Left renal pelvis (tissue), 4 donors: ENCODE data around the gene SMARCE1. TPM values are rescaled to one million over a fixed set of nuclear protein-coding genes. Genes with fewer than 3 reads are reported as not detected.
"Not testable (repeated sequence)": the region's sequence is repeated elsewhere in the genome, so short reads cannot be mapped to it uniquely, and the experiment has no call there.

Source experiments
- DNase-seq, 4 donors: peaks; one replicate each; pipeline ENCODE4 v3.0.0-alpha.2; 2013; ENCODE audit warnings: low read depth in 4 of 4, low spot score in 3 of 4
- polyA plus RNA-seq, 4 donors: library from polyadenylated mRNA; unstranded; fragments of 120-200 nt; gene quantifications; one replicate each; pipeline ENCODE4 v1.2.1, GENCODE V29; 2013; ENCODE audit not compliant: insufficient read length in 4 of 4

SMARCE1 gene
- polyA plus RNA-seq, 4 donors: 247 to 327 (median 263) TPM

GRCh38 chr17:40590742-40591141, 56.9 kb downstream of the SMARCE1 start:
- DNase-seq: no peak

GRCh38 chr17:40588552-40588951, 59.1 kb downstream of the SMARCE1 start:
- no peak for DNase-seq

GRCh38 chr17:40586264-40586663, 61.4 kb downstream of the SMARCE1 start:
- not testable (repeated sequence) for DNase-seq

- DNase-seq: not testable (repeated sequence)
Measured at GRCh38 chr17:40584950-40585349, 62.7 kb downstream of the SMARCE1 start.

- no peak for DNase-seq
Measured at GRCh38 chr17:40582328-40582901, 65.2 kb downstream of the SMARCE1 start.

GRCh38 chr17:40580140-40580539, 67.5 kb downstream of the SMARCE1 start:
- DNase-seq: no peak

- no peak for DNase-seq
Measured at GRCh38 chr17:40579471-40579870, 68.1 kb downstream of the SMARCE1 start.

- no peak for DNase-seq
Measured at GRCh38 chr17:40577611-40578065, 70.0 kb downstream of the SMARCE1 start.

GRCh38 chr17:40576113-40576740, 71.4 kb downstream of the SMARCE1 start:
- DNase-seq: no peak

Other genes starting within 250 kb of the SMARCE1 start
- 100 to 1,000 TPM; 162 to 190 (median 179) TPM for gene TOP2A, start 229.9 kb downstream of the SMARCE1 start, polyA plus RNA-seq
- gene IGFBP4, start 204.4 kb downstream of the SMARCE1 start, polyA plus RNA-seq: 100 to 1,000 TPM; 297 to 669 (median 378) TPM
- under 1 TPM; 0.06 to 0.26 (median 0.19) TPM for gene TNS4, start 146.2 kb downstream of the SMARCE1 start, polyA plus RNA-seq
- under 1 TPM; 0.14 to 0.53 (median 0.44) TPM for gene CCR7, start 82.3 kb downstream of the SMARCE1 start, polyA plus RNA-seq
- gene KRT222, start 17.4 kb upstream of the SMARCE1 start, polyA plus RNA-seq: 1 to 10 TPM in 1 of 4 donors, under 1 TPM in 3; 0.09 to 1.7 (median 0.24) TPM
- under 1 TPM in 1 of 4 donors, not detected in 3; 0.18 TPM for gene KRT24, start 55.9 kb upstream of the SMARCE1 start, polyA plus RNA-seq
- gene KRT25, start 107.5 kb upstream of the SMARCE1 start, polyA plus RNA-seq: under 1 TPM in 1 of 4 donors, not detected in 3; 0.68 TPM
- gene KRT26, start 124.4 kb upstream of the SMARCE1 start, polyA plus RNA-seq: not detected
- gene KRT27, start 134.7 kb upstream of the SMARCE1 start, polyA plus RNA-seq: under 1 TPM in 2 of 4 donors, not detected in 2; 0.24 to 0.53 TPM
- gene KRT28, start 152.1 kb upstream of the SMARCE1 start, polyA plus RNA-seq: under 1 TPM in 1 of 4 donors, not detected in 3; 0.19 TPM
- 10 to 100 TPM; 49.3 to 60.0 (median 58.1) TPM for gene KRT10, start 174.8 kb upstream of the SMARCE1 start, polyA plus RNA-seq
- gene KRT12, start 219.4 kb upstream of the SMARCE1 start, polyA plus RNA-seq: under 1 TPM in 2 of 4 donors, not detected in 2; 0.10 to 0.27 TPM
- 1 to 10 TPM in 1 of 4 donors, under 1 TPM in 2, not detected in 1; 0.09 to 2.0 (median 0.58) TPM for gene KRT20, start 237.4 kb upstream of the SMARCE1 start, polyA plus RNA-seq